Smooth muscle cell (in vitro differentiated cells): ENCODE results near the gene NTM. TPM values are rescaled to one million over a fixed set of nuclear protein-coding genes. Genes with fewer than 3 reads are reported as not detected.

Experiments used
- DNase-seq: peaks from one replicate; lab custom pipeline; 2025; ENCODE audit not compliant: unreplicated experiment; lab: John Stamatoyannopoulos, UW
- H2AFZ ChIP-seq: fragments of 200-600 bp; sonication (generic); 2 replicates; pipeline ENCODE4 v1.6.0; 2016; ENCODE audit warnings: antibody characterized with exemption, low read depth, mild to moderate bottlenecking
- H3F3A ChIP-seq: fragments of 200-600 bp; sonication (generic); 2 replicates; pipeline ENCODE4 v1.6.0; 2017; ENCODE audit warnings: antibody characterized with exemption, low read depth
- H3K27ac ChIP-seq: fragments of 200-600 bp; sonication (generic); 2 replicates; pipeline ENCODE4 v1.5.1; 2016; ENCODE audit warnings: low read depth, mild to moderate bottlenecking
- H3K27me3 ChIP-seq: fragments of 200-600 bp; sonication (generic); 2 replicates; pipeline ENCODE4 v1.6.1; 2016; ENCODE audit warnings: low read depth, mild to moderate bottlenecking
- H3K36me3 ChIP-seq: fragments of 200-600 bp; sonication (generic); 2 replicates; pipeline ENCODE4 v1.5.1; 2016; ENCODE audit warnings: low read depth
- H3K4me1 ChIP-seq: fragments of 200-600 bp; sonication (generic); 2 replicates; pipeline ENCODE4 v1.5.1; 2016; ENCODE audit warnings: low read depth
- H3K4me2 ChIP-seq: fragments of 200-600 bp; sonication (generic); 2 replicates; pipeline ENCODE4 v1.6.0; 2016; ENCODE audit warnings: mild to moderate bottlenecking
- H3K4me3 ChIP-seq: fragments of 200-600 bp; sonication (generic); 2 replicates; pipeline ENCODE4 v1.5.1; 2016; ENCODE audit warnings: mild to moderate bottlenecking
- H3K79me2 ChIP-seq: fragments of 200-600 bp; sonication (generic); 2 replicates; pipeline ENCODE4 v1.6.0; 2016; ENCODE audit warnings: low read depth, mild to moderate bottlenecking
- H3K9ac ChIP-seq: fragments of 200-600 bp; sonication (generic); 2 replicates; pipeline ENCODE4 v1.6.0; 2016; ENCODE audit warnings: low read depth
- H3K9me3 ChIP-seq: fragments of 200-600 bp; sonication (generic); replicated peaks from 2 replicates; pipeline ENCODE4 v1.5.1; 2016; ENCODE audit warnings: low read depth
- H4K20me1 ChIP-seq: fragments of 200-600 bp; sonication (generic); 2 replicates; pipeline ENCODE4 v1.6.0; 2016; ENCODE audit warnings: low read depth
- CTCF ChIP-seq: fragments of 200-600 bp; sonication (generic); IDR thresholded peaks from 2 replicates; pipeline ENCODE4 v1.5.1; 2017; ENCODE audit warnings: borderline replicate concordance, mild to moderate bottlenecking, antibody characterized with exemption; ENCODE audit not compliant: insufficient read depth, poor library complexity, severe bottlenecking
- WGBS: methylation state at CpG from one replicate; pipeline ENCODE4 v1.1.7; 2016; ENCODE audit warnings: low lambda C conversion rate; 5-methylcytosine and 5-hydroxymethylcytosine counted together
- polyA plus RNA-seq: library from polyadenylated mRNA; unstranded; fragments of >200 nt; fragmentation: Nextera tagmentation; extraction: Ambion mirVana; gene quantifications from 2 replicates; pipeline ENCODE4 v1.2.1, GENCODE V29; 2016
- total RNA-seq: library from RNA; depleted of rRNA; stranded (reverse); fragments of >200 nt; gene quantifications from 2 replicates; pipeline ENCODE4 v1.2.3, GENCODE V29; 2014

The NTM gene
- total and polyA plus RNA-seq, 2 experiments from 2014 or later = 68.9 to 123 TPM

- peaks cover 9% of the 10 kb centered on the region for H4K20me1 ChIP-seq
- no peaks in the 10 kb centered on the region for H3K27me3 ChIP-seq
- DNase-seq = no peak
Observed at GRCh38 chr11:132244846-132245245, 874.4 kb downstream of the NTM start.

GRCh38 chr11:132245403-132246385 is 875.3 kb downstream of the NTM start:
- H3K4me2 ChIP-seq = no peak overlapping the region
- no peak for TF ChIP-seq CTCF
- H3K4me3 ChIP-seq = no peak overlapping the region

More at GRCh38 chr11:132244846-132245245, 874.4 kb downstream of the NTM start:
- no peak overlapping the region for H3K9ac ChIP-seq
- no peaks in the 10 kb centered on the region for H3K4me1 ChIP-seq
- no peak for TF ChIP-seq CTCF
- 95% methylated on average over 13 of the region's 13 CpGs for WGBS
- no peaks in the 10 kb centered on the region for H3K9me3 ChIP-seq
- H3K4me3 ChIP-seq = no peak overlapping the region
- no peaks in the 10 kb centered on the region for H3F3A ChIP-seq
- H3K27ac ChIP-seq = no peak overlapping the region
- no peak overlapping the region for H3K4me2 ChIP-seq
- no peak overlapping the region for H2AFZ ChIP-seq
- no peaks in the 10 kb centered on the region for H3K79me2 ChIP-seq
- no peaks in the 10 kb centered on the region for H3K36me3 ChIP-seq

GRCh38 chr11:132248580-132248979 is 878.2 kb downstream of the NTM start:
- 86% methylated on average over 6 of the region's 6 CpGs for WGBS
- DNase-seq = no peak

More at GRCh38 chr11:132245403-132246385, 875.3 kb downstream of the NTM start:
- no peaks in the 10 kb centered on the region for H3K9me3 ChIP-seq
- H3K27ac ChIP-seq = no peak overlapping the region
- no peak for DNase-seq
- no peaks in the 10 kb centered on the region for H3F3A ChIP-seq
- H2AFZ ChIP-seq = no peak overlapping the region
- H3K79me2 ChIP-seq = no peaks in the 10 kb centered on the region
- H3K4me1 ChIP-seq = no peaks in the 10 kb centered on the region
- no peaks in the 10 kb centered on the region for H3K36me3 ChIP-seq
- 88% methylated on average over 33 of the region's 33 CpGs for WGBS
- no peak overlapping the region for H3K9ac ChIP-seq
- peaks cover 9% of the 10 kb centered on the region for H4K20me1 ChIP-seq
- H3K27me3 ChIP-seq = no peaks in the 10 kb centered on the region

More at GRCh38 chr11:132248580-132248979, 878.2 kb downstream of the NTM start:
- H3K27ac ChIP-seq = no peak overlapping the region
- H3K4me1 ChIP-seq = no peaks in the 10 kb centered on the region
- H3K4me2 ChIP-seq = no peak overlapping the region
- no peaks in the 10 kb centered on the region for H3K79me2 ChIP-seq
- TF ChIP-seq CTCF = no peak
- H3K9ac ChIP-seq = no peak overlapping the region
- H3K9me3 ChIP-seq = no peaks in the 10 kb centered on the region
- no peaks in the 10 kb centered on the region for H3F3A ChIP-seq
- no peak overlapping the region for H3K4me3 ChIP-seq
- H4K20me1 ChIP-seq = peaks cover 15% of the 10 kb centered on the region
- H3K36me3 ChIP-seq = no peaks in the 10 kb centered on the region
- H3K27me3 ChIP-seq = no peaks in the 10 kb centered on the region
- H2AFZ ChIP-seq = no peak overlapping the region
